Vagina (tissue), 2 donors: Measurements from ENCODE around the gene OPHN1.

Source experiments
- CTCF ChIP-seq, 3 experiments: fragments of 450-650 bp in 2 of 3; fragments of 200-600 bp in 1 of 3; sonication (generic) in 1 of 3; IDR thresholded peaks; one replicate each; pipeline ENCODE4 v1.5.1; 2017 to 2019; ENCODE audit warnings: antibody characterized with exemption in 3 of 3, mild to moderate bottlenecking in 2 of 3, moderate library complexity in 2 of 3
- POLR2AphosphoS5 ChIP-seq, 2 donors: sonication (generic); formaldehyde crosslinking; IDR thresholded peaks; one replicate each; pipeline ENCODE4 v1.9.0; 2017; ENCODE audit warnings: antibody characterized with exemption in 2 of 2, mild to moderate bottlenecking in 2 of 2, low read depth in 1 of 2; ENCODE audit not compliant: insufficient read depth in 1 of 2

GRCh38 chrX:68402094-68402493, 31.2 kb downstream of the OPHN1 start:
- TF ChIP-seq CTCF (IDR thresholded peaks at IDR 0.05), result no peak
- TF ChIP-seq POLR2AphosphoS5 (IDR thresholded peaks at IDR 0.05; ENCODE audit: insufficient read depth in 1 of 2, low read depth in 1 of 2), result no peak
